Common myeloid progenitor, CD34-positive (primary cell): ENCODE data around the gene THRB.

Source experiments
- CTCF ChIA-PET: fragments of 350-600 bp; sonication (Branson Sonifier 250); formaldehyde crosslinking; loops from one replicate; lab custom pipeline; 2021; ENCODE audit warnings: antibody characterized with exemption; lab: Charles Lee
- POLR2A ChIA-PET: fragments of 350-600 bp; sonication (Branson Sonifier 250); formaldehyde crosslinking; loops from one replicate; lab custom pipeline; 2021; ENCODE audit warnings: antibody characterized with exemption; lab: Charles Lee
- DNase-seq, 3 donors: peaks; one replicate each; pipeline versions ENCODE4 v3.0.0 to v3.0.0-alpha.2; 2013
- H3K27ac ChIP-seq, 2 experiments: 1 replicate in 1 of 2; 2 replicates in 1 of 2; pipeline ENCODE4 v1.7.0; 2013; ENCODE audit warnings: inconsistent platforms in 2 of 2, low read length in 2 of 2, mild to moderate bottlenecking in 2 of 2, low read depth in 1 of 2, moderate library complexity in 1 of 2; ENCODE audit not compliant: severe bottlenecking in 2 of 2, insufficient read depth in 1 of 2, poor library complexity in 1 of 2
- H3K27me3 ChIP-seq, 5 experiments: replicated peaks in 2 of 5; 1 replicate in 3 of 5; 2 replicates in 2 of 5; pipeline versions ENCODE4 v1.6.1 to v1.7.0; 2013; ENCODE audit warnings: low read length in 4 of 5, mild to moderate bottlenecking in 2 of 5, moderate library complexity in 2 of 5, inconsistent platforms in 1 of 5; ENCODE audit not compliant: insufficient read depth in 5 of 5, control insufficient read depth in 4 of 5
- H3K36me3 ChIP-seq, 4 experiments: 1 replicate in 2 of 4; 2 replicates in 2 of 4; pipeline versions ENCODE4 v1.6.1 to v1.7.0; 2013; ENCODE audit warnings: low read length in 3 of 4, control low read depth in 1 of 4, mild to moderate bottlenecking in 1 of 4; ENCODE audit not compliant: control insufficient read depth in 4 of 4, insufficient read depth in 4 of 4
- H3K4me1 ChIP-seq, 4 experiments: 1 replicate in 3 of 4; 2 replicates in 1 of 4; pipeline versions ENCODE4 v1.6.1 to v1.7.1; 2013; ENCODE audit warnings: low read length in 3 of 4, mild to moderate bottlenecking in 3 of 4, control low read depth in 1 of 4, inconsistent platforms in 1 of 4, moderate library complexity in 1 of 4; ENCODE audit not compliant: control insufficient read depth in 4 of 4, insufficient read depth in 4 of 4; ENCODE audit errors: control extremely low read depth in 1 of 4
- H3K4me3 ChIP-seq, 7 experiments: 1 replicate in 4 of 7; 2 replicates in 3 of 7; pipeline versions ENCODE4 v1.5.1 to v1.7.0; 2013; ENCODE audit warnings: mild to moderate bottlenecking in 7 of 7, low read length in 6 of 7, moderate library complexity in 6 of 7, inconsistent platforms in 2 of 7, low read depth in 2 of 7, control low read depth in 1 of 7; ENCODE audit not compliant: insufficient read depth in 4 of 7, control insufficient read depth in 1 of 7; ENCODE audit errors: extremely low read depth in 1 of 7
- H3K9me3 ChIP-seq, 5 experiments: 1 replicate in 4 of 5; 2 replicates in 1 of 5; pipeline versions ENCODE4 v1.6.1 to v1.7.1; 2013; ENCODE audit warnings: low read length in 4 of 5, mild to moderate bottlenecking in 2 of 5, inconsistent platforms in 1 of 5, low read depth in 1 of 5, moderate library complexity in 1 of 5; ENCODE audit not compliant: control insufficient read depth in 4 of 5, insufficient read depth in 2 of 5; ENCODE audit errors: control extremely low read depth in 1 of 5
- WGBS: methylation state at CpG from one replicate; pipeline ENCODE4 v1.1.5; 2013; ENCODE audit not compliant: insufficient coverage; 5-methylcytosine and 5-hydroxymethylcytosine counted together

THRB gene

DNA sequence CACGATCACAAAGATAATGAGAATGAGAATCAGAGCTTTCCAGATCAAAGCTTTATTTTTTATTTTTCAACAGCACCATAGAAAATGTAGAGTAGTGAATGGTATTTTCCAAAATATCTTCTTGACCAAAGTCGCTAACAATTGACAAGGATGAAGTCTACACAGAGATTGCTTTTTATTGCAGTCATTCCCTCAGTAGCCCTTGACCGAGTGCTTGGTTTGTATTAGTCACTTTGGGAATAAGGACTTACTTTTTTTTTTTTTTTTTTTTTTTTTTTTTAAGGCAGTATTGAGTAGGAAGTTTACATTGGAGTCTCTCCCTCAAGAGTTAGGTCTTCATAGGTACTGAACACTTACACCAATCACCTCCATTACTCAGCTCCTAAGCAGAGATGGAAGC, 39.8 kb downstream of the THRB start:
- no peak overlapping the region for H3K4me3 ChIP-seq
- H3K9me3 ChIP-seq: no peaks in the 10 kb centered on the region
- ChIA-PET CTCF (no interaction called here), POLR2A (no interaction called here)
- peaks cover 0 to 2% (median 0%) of the 10 kb centered on the region in 4 experiments for H3K4me1 ChIP-seq
- no peak overlapping the region for H3K27ac ChIP-seq
- no peaks in the 10 kb centered on the region for H3K36me3 ChIP-seq
- no CpG with 5 or more reads among the region's 3 CpGs for WGBS
- no peaks in the 10 kb centered on the region for H3K27me3 ChIP-seq
- DNase-seq: no peak

DNA sequence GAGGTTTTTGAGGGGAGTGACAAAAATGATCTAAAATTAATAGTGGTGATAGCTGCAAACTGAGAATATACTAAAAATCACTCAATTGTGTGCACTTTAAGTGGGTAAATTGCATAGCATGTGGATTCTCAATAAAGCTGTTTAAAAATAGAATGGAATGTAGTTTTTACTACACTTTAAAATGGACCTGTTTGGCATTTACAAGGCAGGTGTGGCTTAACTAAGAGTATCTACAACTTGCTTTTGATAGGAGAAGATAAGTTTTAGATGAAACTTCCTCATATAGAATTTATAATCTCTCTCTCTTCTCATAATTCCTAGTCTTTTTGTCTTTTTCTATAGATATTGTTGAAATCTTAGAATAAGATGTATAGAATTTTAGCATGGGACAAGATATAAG, 40.3 kb downstream of the THRB start:
- no peak overlapping the region for H3K4me3 ChIP-seq
- no peaks in the 10 kb centered on the region for H3K9me3 ChIP-seq
- H3K36me3 ChIP-seq: no peaks in the 10 kb centered on the region
- no peak overlapping the region for H3K27ac ChIP-seq
- no peaks in the 10 kb centered on the region for H3K27me3 ChIP-seq
- no peak for DNase-seq
- ChIA-PET CTCF (no interaction called here), POLR2A (no interaction called here)
- H3K4me1 ChIP-seq: peaks cover 0 to under 1% (median 0%) of the 10 kb centered on the region in 4 experiments

DNA sequence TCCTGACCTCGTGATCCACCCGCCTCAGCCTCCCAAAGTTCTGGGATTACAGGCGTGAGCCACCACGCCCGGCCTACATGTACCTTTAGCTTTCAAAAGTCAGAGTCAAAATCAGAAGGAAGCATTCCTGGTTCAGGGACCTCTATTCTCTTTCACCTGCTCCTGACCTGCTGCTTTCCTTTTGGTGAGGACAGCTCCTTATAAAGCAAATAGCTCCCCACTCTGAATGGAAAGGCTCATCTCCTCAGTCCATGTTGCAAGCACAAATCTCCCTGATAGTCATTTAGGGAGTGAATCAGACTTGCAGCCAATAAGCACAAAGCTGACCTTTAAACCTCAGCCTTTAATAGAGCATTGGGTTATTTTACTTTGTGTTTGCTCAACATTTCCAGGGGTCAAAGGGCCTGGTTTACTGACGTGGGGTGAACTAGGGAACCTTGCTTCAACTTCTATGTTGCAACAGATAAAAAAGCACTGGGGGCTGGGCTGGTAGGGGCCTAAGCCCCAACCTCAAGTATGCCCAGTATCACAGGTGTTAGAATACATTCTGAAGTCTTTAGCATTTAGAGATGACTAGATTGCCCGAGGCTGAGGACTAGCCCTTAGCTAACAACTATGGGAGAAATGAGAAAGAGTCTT, 43.1 kb downstream of the THRB start:
- DNase-seq: no peak
- POLR2A ChIA-PET: no interaction called here
- Histone ChIP-seq H3K36me3 (no peaks in the 10 kb centered on the region), H3K4me3 (no peak overlapping the region), H3K4me1 (no peaks in the 10 kb centered on the region), H3K27me3 (no peaks in the 10 kb centered on the region), H3K9me3 (no peaks in the 10 kb centered on the region), H3K27ac (no peak overlapping the region)
- CTCF ChIA-PET: interaction anchor here (1.2 kb wide), 1 partner anchor 13 kb away, joined by 3 read pairs; no protein-coding TSS in a partner anchor
- WGBS: 98% methylated on average over 6 of the region's 7 CpGs

DNA sequence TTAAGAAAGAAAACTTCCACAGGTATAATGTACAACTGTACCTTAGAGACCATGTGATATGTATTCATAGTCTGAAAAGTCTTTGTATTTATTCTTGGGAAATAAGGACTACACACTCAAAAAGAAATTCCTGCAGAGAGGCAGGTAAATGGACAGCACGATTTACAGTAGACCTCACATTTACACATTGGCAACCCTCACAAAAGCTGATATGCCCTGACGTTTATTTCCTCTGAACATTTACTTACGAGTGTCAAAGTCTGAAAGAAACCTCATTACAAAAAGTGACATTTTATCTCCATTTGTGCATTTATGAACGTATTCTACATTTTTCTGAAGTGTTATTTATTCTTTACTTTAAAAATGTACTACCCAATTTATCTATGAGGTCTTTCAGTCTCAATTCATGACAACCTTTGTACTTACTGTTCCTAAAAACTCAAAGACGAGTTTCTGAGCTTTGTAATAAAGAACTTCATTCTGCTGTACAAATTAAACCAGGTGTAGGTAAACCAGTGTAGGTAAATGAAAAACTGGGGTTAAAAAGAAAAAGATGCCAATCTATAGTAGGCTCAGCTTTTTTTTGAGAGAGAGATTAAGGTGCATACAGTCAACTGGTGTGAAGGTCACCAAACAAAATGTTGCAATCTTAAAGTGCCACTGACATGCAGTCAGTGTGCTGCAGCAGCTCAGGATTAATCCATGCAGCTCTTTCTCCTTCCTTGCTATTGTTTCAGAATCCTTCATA, 44.3 kb downstream of the THRB start:
- CTCF ChIA-PET: interaction anchor here (0.6 kb wide), 1 partner anchor 1557 kb away, joined by 3 read pairs; no protein-coding TSS in a partner anchor

DNA sequence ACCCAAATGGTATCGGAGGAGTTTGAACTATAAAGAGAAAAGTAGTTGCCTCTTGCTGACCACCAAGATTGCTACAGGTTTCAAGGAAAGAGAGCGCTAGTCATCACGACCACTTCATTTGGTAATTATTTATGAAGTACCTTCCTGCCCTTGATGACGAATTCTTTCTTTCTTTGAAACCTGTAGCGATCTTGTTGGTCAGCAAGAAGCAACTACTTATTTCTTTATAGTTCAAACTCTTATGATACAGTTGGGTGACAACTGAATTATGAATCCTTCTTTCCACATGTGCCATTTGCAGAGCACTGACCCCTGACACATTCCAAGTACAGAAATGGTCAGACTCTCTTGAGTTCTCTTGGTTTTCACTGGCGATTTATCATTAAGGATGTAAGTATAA, 46.8 kb downstream of the THRB start:
- DNase-seq: no peak
- 79% methylated on average over 5 of the region's 6 CpGs for WGBS
- no peak overlapping the region for H3K27ac ChIP-seq
- no peaks in the 10 kb centered on the region for H3K36me3 ChIP-seq
- no peaks in the 10 kb centered on the region for H3K9me3 ChIP-seq
- CTCF ChIA-PET: no interaction called here
- H3K4me1 ChIP-seq: no peaks in the 10 kb centered on the region
- H3K4me3 ChIP-seq: no peak overlapping the region
- POLR2A ChIA-PET: no interaction called here
- no peaks in the 10 kb centered on the region for H3K27me3 ChIP-seq

More for the DNA sequence above, 44.3 kb downstream of the THRB start:
- no peaks in the 10 kb centered on the region for H3K4me1 ChIP-seq
- no peaks in the 10 kb centered on the region for H3K27me3 ChIP-seq
- H3K4me3 ChIP-seq: no peak overlapping the region
- no peak for DNase-seq
- H3K36me3 ChIP-seq: no peaks in the 10 kb centered on the region
- POLR2A ChIA-PET: no interaction called here
- 100% methylated on average over 2 of the region's 5 CpGs for WGBS
- no peaks in the 10 kb centered on the region for H3K9me3 ChIP-seq
- no peak overlapping the region for H3K27ac ChIP-seq

DNA sequence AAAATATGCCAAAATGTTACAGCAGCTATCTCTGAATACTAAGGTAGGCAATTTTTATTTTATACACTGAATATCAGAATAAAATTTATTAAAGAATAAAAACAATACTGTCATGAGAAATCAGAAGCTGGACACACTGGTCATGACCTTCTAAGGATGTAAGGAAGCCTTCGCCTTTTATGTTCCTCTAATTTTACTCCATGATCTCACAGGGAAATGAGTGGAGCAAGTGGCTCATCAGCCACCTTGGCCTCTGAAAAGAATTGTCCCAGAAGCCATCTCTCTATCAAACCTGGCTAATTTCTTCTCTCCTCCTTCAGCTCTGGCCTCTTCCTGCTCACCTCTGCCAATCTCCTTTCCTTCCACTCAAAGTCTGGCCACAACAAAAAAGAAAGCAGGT, 48.6 kb downstream of the THRB start:
- POLR2A ChIA-PET: no interaction called here
- Histone ChIP-seq H3K27me3 (no peaks in the 10 kb centered on the region), H3K4me3 (no peak overlapping the region), H3K36me3 (no peaks in the 10 kb centered on the region), H3K4me1 (no peaks in the 10 kb centered on the region), H3K9me3 (no peaks in the 10 kb centered on the region), H3K27ac (no peak overlapping the region)
- CTCF ChIA-PET: no interaction called here
- DNase-seq: no peak
- 100% methylated on average over 1 of the region's 1 CpG for WGBS

DNA sequence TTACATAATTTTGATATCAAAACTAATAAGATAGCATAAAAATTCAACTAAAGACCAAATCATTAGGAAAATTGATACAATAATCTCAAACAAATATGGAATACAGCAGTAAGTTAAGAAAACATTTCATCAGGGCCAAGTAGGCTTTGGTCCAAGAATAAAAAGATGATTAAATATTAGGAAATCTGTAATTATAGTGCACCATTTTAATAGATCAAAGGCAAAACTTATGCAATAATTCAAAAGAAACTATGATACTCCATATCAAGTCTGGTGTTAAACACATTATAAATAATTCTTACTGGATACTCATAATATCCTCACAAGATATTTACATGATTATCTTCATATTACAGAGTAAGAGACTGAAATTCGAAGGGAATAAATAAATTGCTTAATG, 51.2 kb downstream of the THRB start:
- POLR2A ChIA-PET: no interaction called here
- no peaks in the 10 kb centered on the region for H3K9me3 ChIP-seq
- DNase-seq: no peak

More for the DNA sequence above, 51.2 kb downstream of the THRB start:
- H3K27me3 ChIP-seq: no peaks in the 10 kb centered on the region
- CTCF ChIA-PET: no interaction called here
- WGBS: no CpG with 5 or more reads among the region's 1 CpG
- H3K4me3 ChIP-seq: no peak overlapping the region
- H3K36me3 ChIP-seq: no peaks in the 10 kb centered on the region
- H3K27ac ChIP-seq: no peak overlapping the region
- H3K4me1 ChIP-seq: no peaks in the 10 kb centered on the region
